Muscle layer of colon (tissue), 2 donors: ENCODE measurements around the gene RASAL3.

Experiments used
- H3K27ac ChIP-seq: one replicate; pipeline ENCODE4 v1.7.0; 2013; ENCODE audit warnings: low read depth, mild to moderate bottlenecking, low read length, moderate library complexity
- H3K27me3 ChIP-seq, 2 donors: one replicate each; pipeline ENCODE4 v1.7.0; 2013; ENCODE audit warnings: low read length in 2 of 2, mild to moderate bottlenecking in 2 of 2; ENCODE audit not compliant: insufficient read depth in 2 of 2, control insufficient read depth in 1 of 2
- H3K36me3 ChIP-seq: one replicate; pipeline ENCODE4 v1.7.0; 2013; ENCODE audit warnings: mild to moderate bottlenecking, low read length; ENCODE audit not compliant: insufficient read depth
- H3K4me1 ChIP-seq: one replicate; pipeline ENCODE4 v1.7.0; 2013; ENCODE audit warnings: mild to moderate bottlenecking, low read length; ENCODE audit not compliant: insufficient read depth
- H3K4me3 ChIP-seq, 2 donors: one replicate each; pipeline ENCODE4 v1.7.0; 2013; ENCODE audit warnings: low read length in 2 of 2, low read depth in 1 of 2, mild to moderate bottlenecking in 1 of 2, moderate library complexity in 1 of 2
- H3K9ac ChIP-seq: one replicate; pipeline ENCODE4 v1.7.0; 2013; ENCODE audit warnings: low read length
- H3K9me3 ChIP-seq: one replicate; pipeline ENCODE4 v1.7.0; 2013; ENCODE audit warnings: mild to moderate bottlenecking, low read length
- donor health status: abdominal sarcoma.
- donor health status: Adenocarcinoma of cecum.

The RASAL3 gene

GRCh38 chr19:15453906-15454860 lies 10.2 kb downstream of the RASAL3 start:
- Histone ChIP-seq H3K36me3 (no peaks in the 10 kb centered on the region), H3K27me3 (peaks cover 8 to 29% of the 10 kb centered on the region in 2 donors)

GRCh38 chr19:15453091-15453578 lies 11.2 kb downstream of the RASAL3 start:
- peaks cover 8 to 25% of the 10 kb centered on the region in 2 donors for H3K27me3 ChIP-seq
- peak overlapping the region; percentile 6 for H3K27ac ChIP-seq
- H3K9me3 ChIP-seq, result no peaks in the 10 kb centered on the region
- H3K4me1 ChIP-seq, result peaks cover 8% of the 10 kb centered on the region
- H3K9ac ChIP-seq, result no peak overlapping the region
- peak overlapping the region; percentile 47 to 65 for H3K4me3 ChIP-seq
- H3K36me3 ChIP-seq, result no peaks in the 10 kb centered on the region

More at GRCh38 chr19:15453906-15454860, 10.2 kb downstream of the RASAL3 start:
- no peak overlapping the region for H3K27ac ChIP-seq
- no peaks in the 10 kb centered on the region for H3K9me3 ChIP-seq
- H3K4me1 ChIP-seq, result no peaks in the 10 kb centered on the region
- no peak overlapping the region for H3K4me3 ChIP-seq
- H3K9ac ChIP-seq, result no peak overlapping the region

- H3K4me1 ChIP-seq, result peaks cover 8% of the 10 kb centered on the region
- no peak overlapping the region for H3K9ac ChIP-seq
- no peaks in the 10 kb centered on the region for H3K9me3 ChIP-seq
- peak overlapping the region; percentile 35 for H3K27ac ChIP-seq
- H3K4me3 ChIP-seq, result peak overlapping the region; percentile 47 to 65
- H3K27me3 ChIP-seq, result peaks cover 8 to 18% of the 10 kb centered on the region in 2 donors
- H3K36me3 ChIP-seq, result peaks cover 2% of the 10 kb centered on the region
Measured at GRCh38 chr19:15452111-15453047, 12.0 kb downstream of the RASAL3 start.

- Histone ChIP-seq H3K36me3 (peaks cover 6% of the 10 kb centered on the region), H3K9me3 (no peaks in the 10 kb centered on the region), H3K27ac (no peak overlapping the region), H3K9ac (no peak overlapping the region), H3K27me3 (peaks cover 0 to 6% of the 10 kb centered on the region in 2 donors), H3K4me1 (peaks cover 8% of the 10 kb centered on the region), H3K4me3 (peak overlapping the region in 1 of 2 donors; percentile 31)
Measured at GRCh38 chr19:15450528-15450890, 13.8 kb downstream of the RASAL3 start.

GRCh38 chr19:15449620-15450527 lies 14.5 kb downstream of the RASAL3 start, which contains the start of gene WIZ:
WIZ (minus strand) TSS chr19:15449956; CDS start chr19:15448307, 1,649 bp downstream.
- Histone ChIP-seq H3K9me3 (no peaks in the 10 kb centered on the region), H3K4me3 (peak within 1 kb of the TSS; percentile 60 to 81), H3K4me1 (peaks cover 8% of the 10 kb centered on the region), H3K9ac (peak within 1 kb of the TSS; percentile 44), H3K36me3 (peaks cover 6% of the 10 kb centered on the region), H3K27ac (peak within 1 kb of the TSS; percentile 47), H3K27me3 (peaks cover 0 to 6% of the 10 kb centered on the region in 2 donors)

GRCh38 chr19:15448778-15449619 lies 15.3 kb downstream of the RASAL3 start:
- H3K4me3 ChIP-seq, result peak overlapping the region; percentile 60 to 81
- H3K9me3 ChIP-seq, result no peaks in the 10 kb centered on the region
- peak overlapping the region; percentile 44 for H3K9ac ChIP-seq
- peaks cover 6% of the 10 kb centered on the region for H3K36me3 ChIP-seq
- H3K27me3 ChIP-seq, result peaks cover 0 to under 1% of the 10 kb centered on the region in 2 donors
- H3K4me1 ChIP-seq, result peaks cover 8% of the 10 kb centered on the region
- peak overlapping the region; percentile 47 for H3K27ac ChIP-seq

- Histone ChIP-seq H3K36me3 (peaks cover 6% of the 10 kb centered on the region), H3K4me3 (no peak overlapping the region), H3K27ac (no peak overlapping the region), H3K9me3 (no peaks in the 10 kb centered on the region), H3K27me3 (no peaks in the 10 kb centered on the region), H3K9ac (no peak overlapping the region), H3K4me1 (peaks cover 8% of the 10 kb centered on the region)
Measured at GRCh38 chr19:15448044-15448777, 16.1 kb downstream of the RASAL3 start.

GRCh38 chr19:15447057-15447456 lies 17.3 kb downstream of the RASAL3 start:
- H3K4me1 ChIP-seq, result peaks cover 8% of the 10 kb centered on the region
- no peak overlapping the region for H3K27ac ChIP-seq
- no peak overlapping the region for H3K9ac ChIP-seq

GRCh38 chr19:15445807-15446376 lies 18.5 kb downstream of the RASAL3 start:
- Histone ChIP-seq H3K4me1 (peaks cover 8% of the 10 kb centered on the region), H3K4me3 (no peak overlapping the region), H3K36me3 (peaks cover 6% of the 10 kb centered on the region), H3K27me3 (no peaks in the 10 kb centered on the region), H3K9ac (no peak overlapping the region), H3K9me3 (no peaks in the 10 kb centered on the region), H3K27ac (no peak overlapping the region)

More at GRCh38 chr19:15447057-15447456, 17.3 kb downstream of the RASAL3 start:
- Histone ChIP-seq H3K36me3 (peaks cover 6% of the 10 kb centered on the region), H3K27me3 (no peaks in the 10 kb centered on the region), H3K4me3 (no peak overlapping the region), H3K9me3 (no peaks in the 10 kb centered on the region)
